HepG2 (cell line): ENCODE data around the gene UGT1A7. TPM values are rescaled to one million over a fixed set of nuclear protein-coding genes. Genes with fewer than 3 reads are reported as not detected.

Experiments used
- ATAC-seq: fragments of 200-7000 bp; cut with Tn5 transposase; 3 replicates; pipeline ENCODE4 v1.9.1; 2020; ENCODE audit warnings: mild to moderate bottlenecking, moderate library complexity
- BruUV-seq: library from RNA; stranded (reverse); fragments of 400-500 nt; replicated peaks from 2 replicates; lab custom pipeline; 2021; lab: Mats Ljungman, UMichigan
- CTCF ChIA-PET: fragments of 300-600 bp; formaldehyde crosslinking; extraction: SDS; loops from one replicate; lab custom pipeline; 2021; ENCODE audit warnings: low total read pairs, inconsistent platforms, low intra/inter-chr PET ratio; lab: Yijun Ruan, JAX
- POLR2A ChIA-PET: fragments of 350-600 bp; sonication (Branson Sonifier 250); formaldehyde crosslinking; loops from one replicate; lab custom pipeline; 2020; ENCODE audit warnings: antibody characterized with exemption, inconsistent platforms; lab: Yijun Ruan, JAX
- DNase-seq: peaks from one replicate; pipeline ENCODE4 v3.0.0-alpha.2; 2015; ENCODE audit warnings: low spot score
- FAIRE-seq: peaks from 3 replicates; lab custom pipeline; 2011; peaks lifted over from hg19 to GRCh38; lab: Jason Lieb, UNC
- H2AFZ ChIP-seq: one replicate; pipeline ENCODE4 v1.6.1; 2011; ENCODE audit warnings: low read length, inconsistent platforms
- H3K27ac ChIP-seq: fragments of 300-600 bp; 3 replicates; pipeline ENCODE4 v1.8.0; 2011; ENCODE audit warnings: mixed run types, mild to moderate bottlenecking, mixed read lengths, low read length, inconsistent platforms; ENCODE audit not compliant: insufficient read depth; ENCODE audit errors: extremely low read length
- H3K27me3 ChIP-seq, 2 experiments: fragments of 200-600 bp in 1 of 2; 2 replicates in 1 of 2; 3 replicates in 1 of 2; pipeline versions ENCODE4 v1.6.0 to v1.8.0; 2011; ENCODE audit warnings: low read length in 2 of 2, mild to moderate bottlenecking in 2 of 2, moderate library complexity in 2 of 2, inconsistent platforms in 1 of 2; ENCODE audit not compliant: insufficient read depth in 2 of 2, control insufficient read depth in 1 of 2
- H3K36me3 ChIP-seq, 2 experiments: fragments of 200-600 bp in 1 of 2; replicated peaks in 1 of 2; 2 replicates in 1 of 2; 3 replicates in 1 of 2; pipeline versions ENCODE4 v1.5.1 to v1.8.0; 2011; ENCODE audit warnings: low read length in 2 of 2, inconsistent platforms in 1 of 2; ENCODE audit not compliant: insufficient read depth in 2 of 2, control insufficient read depth in 1 of 2
- H3K4me1 ChIP-seq: 2 replicates; pipeline ENCODE4 v1.5.1; 2012; ENCODE audit warnings: low read length, inconsistent platforms; ENCODE audit not compliant: insufficient read depth
- H3K4me2 ChIP-seq: 2 replicates; pipeline ENCODE4 v1.6.0; 2011; ENCODE audit warnings: low read depth, low read length, inconsistent platforms
- H3K4me3 ChIP-seq, 3 experiments: fragments of 200-600 bp in 1 of 3; sonication (generic), shearing (Covaris generic) in 1 of 3; replicated peaks in 1 of 3; 2 replicates each; pipeline ENCODE4 v1.5.1; 2011 to 2016; ENCODE audit warnings: low read length in 3 of 3, inconsistent platforms in 2 of 3, low read depth in 2 of 3, mild to moderate bottlenecking in 2 of 3, control low read depth in 1 of 3, mixed read lengths in 1 of 3; ENCODE audit not compliant: insufficient read depth in 1 of 3
- H3K79me2 ChIP-seq: one replicate; pipeline ENCODE4 v1.6.1; 2011; ENCODE audit warnings: low read length, inconsistent platforms; ENCODE audit not compliant: insufficient read depth
- H3K9ac ChIP-seq: 2 replicates; pipeline ENCODE4 v1.6.0; 2011; ENCODE audit warnings: mild to moderate bottlenecking, low read depth, low read length, inconsistent platforms; ENCODE audit not compliant: insufficient read depth
- H3K9me3 ChIP-seq: 2 replicates; pipeline ENCODE4 v1.5.1; 2012; ENCODE audit warnings: mild to moderate bottlenecking, low read length
- H4K20me1 ChIP-seq: 2 replicates; pipeline ENCODE4 v1.6.0; 2011; ENCODE audit warnings: inconsistent platforms, mild to moderate bottlenecking, low read length, moderate library complexity; ENCODE audit not compliant: insufficient read depth
- GLMP ChIP-seq: sonication (generic); formaldehyde crosslinking; IDR thresholded peaks from 2 replicates; pipeline ENCODE4 v1.9.0; 2021; ENCODE audit warnings: missing genetic modification reagents, mild to moderate bottlenecking, borderline replicate concordance
- HHEX ChIP-seq: IDR thresholded peaks from 2 replicates; pipeline ENCODE4 v1.6.1; 2016; ENCODE audit warnings: control low read depth
- KDM2A ChIP-seq: sonication (generic); formaldehyde crosslinking; IDR thresholded peaks from 2 replicates; pipeline ENCODE4 v1.4.0; 2020; ENCODE audit warnings: low read depth, missing genetic modification reagents, borderline replicate concordance
- RARG ChIP-seq: sonication (generic); formaldehyde crosslinking; IDR thresholded peaks from 2 replicates; pipeline ENCODE4 v1.4.0; 2020; ENCODE audit warnings: low read depth, mild to moderate bottlenecking, missing genetic modification reagents
- SMC3 ChIP-seq: IDR thresholded peaks from 2 replicates; pipeline ENCODE4 v1.6.1; 2011; ENCODE audit warnings: low read length, improper control_type of control experiment
- SOX5 ChIP-seq: IDR thresholded peaks from 2 replicates; pipeline ENCODE4 v1.6.1; 2016; ENCODE audit warnings: borderline replicate concordance
- ZFP62 ChIP-seq: sonication (generic); formaldehyde crosslinking; IDR thresholded peaks from 2 replicates; pipeline ENCODE4 v1.4.0; 2020; ENCODE audit warnings: missing genetic modification reagents
- ZNF143 ChIP-seq: sonication (generic); formaldehyde crosslinking; IDR thresholded peaks from 2 replicates; pipeline ENCODE4 v1.4.0; 2020; ENCODE audit warnings: missing genetic modification reagents
- ZNF17 ChIP-seq: sonication (generic); formaldehyde crosslinking; IDR thresholded peaks from 2 replicates; pipeline ENCODE4 v1.5.0; 2020; ENCODE audit warnings: mild to moderate bottlenecking, missing genetic modification reagents
- ZNF550 ChIP-seq: sonication (generic); formaldehyde crosslinking; IDR thresholded peaks from 2 replicates; pipeline ENCODE4 v1.4.0; 2020; ENCODE audit warnings: mild to moderate bottlenecking, missing genetic modification reagents, borderline replicate concordance
- WGBS: methylation state at CpG from one replicate; pipeline ENCODE4 v1.1.6; 2017; ENCODE audit warnings: low lambda C conversion rate; 5-methylcytosine and 5-hydroxymethylcytosine counted together
- in situ Hi-C: cut with HindIII; loops from 2 replicates; pipeline ENCODE4 v1.10.0; 2017; ENCODE audit warnings: low pct_unique_long_range_greater_than_20kb; ENCODE audit not compliant: extremely low pct_ligation_motif_present
- intact Hi-C: fragments of 100-400 bp; cut with micrococcal nuclease; formaldehyde crosslinking; loops from one replicate; pipeline ENCODE4 v1.10.0; 2022; ENCODE audit not compliant: unreplicated experiment
- polyA plus RNA-seq, 8 experiments: library from polyadenylated mRNA; depleted of rRNA in 3 of 8; stranded (reverse) in 7 of 8; unstranded in 1 of 8; fragments of >200 nt; fragmentation: Illumina TruSeq in 4 of 8; extraction: Trizol in 4 of 8; gene quantifications; 2 replicates each; pipeline versions ENCODE4 v1.2.1 to v1.2.3, GENCODE V29; 2011 to 2016; ENCODE audit warnings: low read depth in 4 of 8, missing spikeins in 1 of 8, mixed read lengths in 1 of 8; ENCODE audit not compliant: insufficient read depth in 1 of 8
- total RNA-seq, 5 experiments: library from RNA; depleted of rRNA; stranded (reverse); fragments of >200 nt; fragmentation: Illumina TruSeq; extraction: Trizol; gene quantifications; 2 replicates each; pipeline ENCODE4 v1.2.3, GENCODE V29; 2016; ENCODE audit warnings: low read depth in 1 of 5
- TF ChIP-seq, protein P1 (sequence below): sonication (generic); formaldehyde crosslinking; conservative IDR thresholded peaks from 2 replicates; pipeline ENCODE4 v1.4.0; 2020; ENCODE audit warnings: mild to moderate bottlenecking, missing genetic modification reagents, moderate library complexity

The UGT1A7 gene
- total and polyA plus RNA-seq, 2 of the 13 experiments (the other 11 are each of a cell fraction or from before 2014, with no cell fraction given): not detected

- no peaks in the 10 kb centered on the region for H4K20me1 ChIP-seq
- BruUV-seq: no TSS peak
- POLR2A ChIA-PET: no interaction called here
- no peak overlapping the region for H3K4me3 ChIP-seq
- H3K79me2 ChIP-seq: no peaks in the 10 kb centered on the region
- ATAC-seq: no peak
- H2AFZ ChIP-seq: no peak overlapping the region
- peaks cover 12% of the 10 kb centered on the region for H3K9me3 ChIP-seq
- H3K36me3 ChIP-seq: no peaks in the 10 kb centered on the region
- H3K9ac ChIP-seq: no peak overlapping the region
- no peak for FAIRE-seq
- no peak overlapping the region for H3K27ac ChIP-seq
- TF ChIP-seq ZNF550 (CRISPR knock-in tag) (no peak), SOX5 (CRISPR knock-in tag) (no peak), KDM2A (no peak), HHEX (CRISPR knock-in tag) (no peak), ZFP62 (CRISPR knock-in tag) (no peak), ZNF17 (CRISPR knock-in tag) (no peak), ZNF143 (CRISPR knock-in tag) (no peak), RARG (no peak), GLMP (CRISPR knock-in tag) (no peak), SMC3 (no peak)
- TF ChIP-seq, protein P1, sequence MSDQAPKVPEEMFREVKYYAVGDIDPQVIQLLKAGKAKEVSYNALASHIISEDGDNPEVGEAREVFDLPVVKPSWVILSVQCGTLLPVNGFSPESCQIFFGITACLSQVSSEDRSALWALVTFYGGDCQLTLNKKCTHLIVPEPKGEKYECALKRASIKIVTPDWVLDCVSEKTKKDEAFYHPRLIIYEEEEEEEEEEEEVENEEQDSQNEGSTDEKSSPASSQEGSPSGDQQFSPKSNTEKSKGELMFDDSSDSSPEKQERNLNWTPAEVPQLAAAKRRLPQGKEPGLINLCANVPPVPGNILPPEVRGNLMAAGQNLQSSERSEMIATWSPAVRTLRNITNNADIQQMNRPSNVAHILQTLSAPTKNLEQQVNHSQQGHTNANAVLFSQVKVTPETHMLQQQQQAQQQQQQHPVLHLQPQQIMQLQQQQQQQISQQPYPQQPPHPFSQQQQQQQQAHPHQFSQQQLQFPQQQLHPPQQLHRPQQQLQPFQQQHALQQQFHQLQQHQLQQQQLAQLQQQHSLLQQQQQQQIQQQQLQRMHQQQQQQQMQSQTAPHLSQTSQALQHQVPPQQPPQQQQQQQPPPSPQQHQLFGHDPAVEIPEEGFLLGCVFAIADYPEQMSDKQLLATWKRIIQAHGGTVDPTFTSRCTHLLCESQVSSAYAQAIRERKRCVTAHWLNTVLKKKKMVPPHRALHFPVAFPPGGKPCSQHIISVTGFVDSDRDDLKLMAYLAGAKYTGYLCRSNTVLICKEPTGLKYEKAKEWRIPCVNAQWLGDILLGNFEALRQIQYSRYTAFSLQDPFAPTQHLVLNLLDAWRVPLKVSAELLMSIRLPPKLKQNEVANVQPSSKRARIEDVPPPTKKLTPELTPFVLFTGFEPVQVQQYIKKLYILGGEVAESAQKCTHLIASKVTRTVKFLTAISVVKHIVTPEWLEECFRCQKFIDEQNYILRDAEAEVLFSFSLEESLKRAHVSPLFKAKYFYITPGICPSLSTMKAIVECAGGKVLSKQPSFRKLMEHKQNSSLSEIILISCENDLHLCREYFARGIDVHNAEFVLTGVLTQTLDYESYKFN: no peak
- 59% methylated on average over 4 of the region's 4 CpGs for WGBS
- H3K4me1 ChIP-seq: no peaks in the 10 kb centered on the region
- H3K27me3 ChIP-seq: no peaks in the 10 kb centered on the region; a peak in 1 of 5 replicates
- no peak overlapping the region for H3K4me2 ChIP-seq
- no peak for DNase-seq
- in situ Hi-C loops (no loop called here), intact Hi-C loops (no loop called here)
- CTCF ChIA-PET: no interaction called here
These were observed 30.7 kb upstream of the UGT1A7 start for GRCh38 chr2:233650981-233651380.
